Measurements from ENCODE around the gene REP15.
"Not testable (repeated sequence)": the region's sequence is repeated elsewhere in the genome, so short reads cannot be mapped to it uniquely, and the experiment has no call there.

DNA sequence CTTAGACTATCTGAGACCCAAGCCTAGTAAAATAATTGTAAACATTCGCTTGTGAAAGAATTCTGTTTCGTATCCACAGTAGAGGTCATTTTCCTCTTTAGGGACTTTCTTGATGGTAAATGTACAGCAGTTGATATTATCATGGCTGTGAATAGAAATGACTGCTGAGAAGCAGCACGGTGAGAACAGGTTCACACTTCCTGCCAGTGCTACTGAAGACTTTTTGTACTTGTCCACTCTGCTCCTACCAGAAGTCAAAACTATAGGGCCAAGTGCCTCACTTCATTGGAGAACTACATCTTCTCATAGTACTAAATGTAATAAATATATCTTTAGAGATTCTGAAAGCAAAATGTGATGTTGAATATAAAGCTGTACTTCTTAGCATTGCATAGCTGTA, 40.8 kb upstream of the REP15 start:
- TF ChIP-seq, protein P1, sequence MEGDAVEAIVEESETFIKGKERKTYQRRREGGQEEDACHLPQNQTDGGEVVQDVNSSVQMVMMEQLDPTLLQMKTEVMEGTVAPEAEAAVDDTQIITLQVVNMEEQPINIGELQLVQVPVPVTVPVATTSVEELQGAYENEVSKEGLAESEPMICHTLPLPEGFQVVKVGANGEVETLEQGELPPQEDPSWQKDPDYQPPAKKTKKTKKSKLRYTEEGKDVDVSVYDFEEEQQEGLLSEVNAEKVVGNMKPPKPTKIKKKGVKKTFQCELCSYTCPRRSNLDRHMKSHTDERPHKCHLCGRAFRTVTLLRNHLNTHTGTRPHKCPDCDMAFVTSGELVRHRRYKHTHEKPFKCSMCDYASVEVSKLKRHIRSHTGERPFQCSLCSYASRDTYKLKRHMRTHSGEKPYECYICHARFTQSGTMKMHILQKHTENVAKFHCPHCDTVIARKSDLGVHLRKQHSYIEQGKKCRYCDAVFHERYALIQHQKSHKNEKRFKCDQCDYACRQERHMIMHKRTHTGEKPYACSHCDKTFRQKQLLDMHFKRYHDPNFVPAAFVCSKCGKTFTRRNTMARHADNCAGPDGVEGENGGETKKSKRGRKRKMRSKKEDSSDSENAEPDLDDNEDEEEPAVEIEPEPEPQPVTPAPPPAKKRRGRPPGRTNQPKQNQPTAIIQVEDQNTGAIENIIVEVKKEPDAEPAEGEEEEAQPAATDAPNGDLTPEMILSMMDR (IDR thresholded peaks at IDR 0.05): not testable (repeated sequence)
- not testable (repeated sequence) for TF ChIP-seq POLR2A (IDR thresholded peaks at IDR 0.05)
